ENCODE measurements around the gene HINT3. TPM values are rescaled to one million over a fixed set of nuclear protein-coding genes. Genes with fewer than 3 reads are reported as not detected.

Gene HINT3
- total RNA-seq, 1 donor from 2014 or later: 11.8 TPM

DNA sequence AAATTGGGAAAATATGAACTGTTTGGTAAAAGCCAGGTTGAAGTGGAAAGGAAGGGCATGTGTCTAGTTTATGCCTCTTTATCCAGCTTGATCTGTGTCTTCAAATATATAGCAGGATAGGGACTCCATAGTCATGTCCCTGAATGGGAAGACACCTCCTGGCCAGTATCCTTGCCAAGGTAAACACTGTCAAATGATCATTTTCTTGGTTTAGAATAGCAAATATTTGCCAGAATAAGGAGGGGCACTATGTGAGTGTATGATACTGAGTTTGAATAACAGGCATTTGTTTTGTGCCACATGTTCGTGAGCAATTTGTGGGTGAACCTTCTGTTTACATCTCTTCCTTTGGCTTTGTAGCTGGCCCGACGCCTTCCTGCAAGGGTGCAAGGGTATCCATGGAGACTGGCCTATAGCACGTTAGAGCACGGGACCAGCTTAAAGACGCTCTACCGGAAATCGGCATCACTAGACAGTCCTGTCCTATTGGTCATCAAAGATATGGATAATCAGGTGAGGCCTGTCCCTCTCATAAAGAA lies 34.2 kb upstream of the HINT3 start:
- Histone ChIP-seq H2AFZ (ENCODE audit: low read depth, low read length) (no peak overlapping the region), H3K27me3 (ENCODE audit: insufficient read depth, low read length) (no peaks in the 10 kb centered on the region), H3K9me3 (ENCODE audit: insufficient read depth, low read depth, low read length) (no peaks in the 10 kb centered on the region), H3K4me1 (ENCODE audit: insufficient read depth, low read length) (no peaks in the 10 kb centered on the region), H3K4me3 (ENCODE audit: insufficient read depth, low read depth, low read length) (no peak overlapping the region), H3K4me2 (ENCODE audit: low read length) (no peak overlapping the region), H3K79me2 (ENCODE audit: insufficient read depth, low read length) (no peaks in the 10 kb centered on the region), H3K9ac (ENCODE audit: low read length) (no peak overlapping the region), H3K27ac (ENCODE audit: low read depth, low read length) (no peak overlapping the region), H3K36me3 (ENCODE audit: insufficient read depth, low read length) (peaks cover 7% of the 10 kb centered on the region), H4K20me1 (ENCODE audit: insufficient read depth, low read length) (no peaks in the 10 kb centered on the region)
- Mint-ChIP-seq H3K4me3 (ENCODE audit: unreplicated experiment) (no peak overlapping the region), H3K4me1 (ENCODE audit: low read depth, unreplicated experiment) (peaks cover 11% of the 10 kb centered on the region), H3K36me3 (ENCODE audit: low read depth, unreplicated experiment) (peaks cover 18% of the 10 kb centered on the region), H3K27me3 (ENCODE audit: low read depth, unreplicated experiment) (no peaks in the 10 kb centered on the region), H3K9me3 (ENCODE audit: unreplicated experiment) (no peaks in the 10 kb centered on the region), H3K27ac (ENCODE audit: unreplicated experiment) (no peak overlapping the region)
- no peak for DNase-seq (ENCODE audit: low read depth)
- TF ChIP-seq, protein P1, sequence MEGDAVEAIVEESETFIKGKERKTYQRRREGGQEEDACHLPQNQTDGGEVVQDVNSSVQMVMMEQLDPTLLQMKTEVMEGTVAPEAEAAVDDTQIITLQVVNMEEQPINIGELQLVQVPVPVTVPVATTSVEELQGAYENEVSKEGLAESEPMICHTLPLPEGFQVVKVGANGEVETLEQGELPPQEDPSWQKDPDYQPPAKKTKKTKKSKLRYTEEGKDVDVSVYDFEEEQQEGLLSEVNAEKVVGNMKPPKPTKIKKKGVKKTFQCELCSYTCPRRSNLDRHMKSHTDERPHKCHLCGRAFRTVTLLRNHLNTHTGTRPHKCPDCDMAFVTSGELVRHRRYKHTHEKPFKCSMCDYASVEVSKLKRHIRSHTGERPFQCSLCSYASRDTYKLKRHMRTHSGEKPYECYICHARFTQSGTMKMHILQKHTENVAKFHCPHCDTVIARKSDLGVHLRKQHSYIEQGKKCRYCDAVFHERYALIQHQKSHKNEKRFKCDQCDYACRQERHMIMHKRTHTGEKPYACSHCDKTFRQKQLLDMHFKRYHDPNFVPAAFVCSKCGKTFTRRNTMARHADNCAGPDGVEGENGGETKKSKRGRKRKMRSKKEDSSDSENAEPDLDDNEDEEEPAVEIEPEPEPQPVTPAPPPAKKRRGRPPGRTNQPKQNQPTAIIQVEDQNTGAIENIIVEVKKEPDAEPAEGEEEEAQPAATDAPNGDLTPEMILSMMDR (IDR thresholded peaks at IDR 0.05; ENCODE audit: insufficient read depth, low read depth, low read length): no peak
- no peak for TF ChIP-seq EZH2 (IDR thresholded peaks at IDR 0.05; ENCODE audit: insufficient read depth, low read length)
- no peak for FAIRE-seq

- no peaks in the 10 kb centered on the region for H3K27me3 Mint-ChIP-seq (ENCODE audit: low read depth, unreplicated experiment)
- no peaks in the 10 kb centered on the region for H3K9me3 Mint-ChIP-seq (ENCODE audit: unreplicated experiment)
- no peak overlapping the region for H3K4me3 ChIP-seq (ENCODE audit: insufficient read depth, low read depth, low read length)
- no peaks in the 10 kb centered on the region for H3K27me3 ChIP-seq (ENCODE audit: insufficient read depth, low read length)
- TF ChIP-seq, protein P1 (IDR thresholded peaks at IDR 0.05; ENCODE audit: insufficient read depth, low read depth, low read length): no peak
- TF ChIP-seq EZH2 (IDR thresholded peaks at IDR 0.05; ENCODE audit: insufficient read depth, low read length): no peak
- H3K9me3 ChIP-seq (ENCODE audit: insufficient read depth, low read depth, low read length): no peaks in the 10 kb centered on the region
- no peak overlapping the region for H3K27ac ChIP-seq (ENCODE audit: low read depth, low read length)
- peaks cover 15% of the 10 kb centered on the region for H3K36me3 Mint-ChIP-seq (ENCODE audit: low read depth, unreplicated experiment)
- no peak overlapping the region for H3K9ac ChIP-seq (ENCODE audit: low read length)
- H2AFZ ChIP-seq (ENCODE audit: low read depth, low read length): no peak overlapping the region
- no peak overlapping the region for H3K27ac Mint-ChIP-seq (ENCODE audit: unreplicated experiment)
- peaks cover 11% of the 10 kb centered on the region for H3K4me1 Mint-ChIP-seq (ENCODE audit: low read depth, unreplicated experiment)
- no peak overlapping the region for H3K4me2 ChIP-seq (ENCODE audit: low read length)
- H3K4me1 ChIP-seq (ENCODE audit: insufficient read depth, low read length): no peaks in the 10 kb centered on the region
- no peaks in the 10 kb centered on the region for H4K20me1 ChIP-seq (ENCODE audit: insufficient read depth, low read length)
- H3K36me3 ChIP-seq (ENCODE audit: insufficient read depth, low read length): peaks cover 7% of the 10 kb centered on the region
- FAIRE-seq (no peak), DNase-seq (ENCODE audit: low read depth) (no peak)
- H3K79me2 ChIP-seq (ENCODE audit: insufficient read depth, low read length): no peaks in the 10 kb centered on the region
- no peak overlapping the region for H3K4me3 Mint-ChIP-seq (ENCODE audit: unreplicated experiment)
Observed at GRCh38 chr6:125923366-125923877, 33.1 kb upstream of the HINT3 start.

DNA sequence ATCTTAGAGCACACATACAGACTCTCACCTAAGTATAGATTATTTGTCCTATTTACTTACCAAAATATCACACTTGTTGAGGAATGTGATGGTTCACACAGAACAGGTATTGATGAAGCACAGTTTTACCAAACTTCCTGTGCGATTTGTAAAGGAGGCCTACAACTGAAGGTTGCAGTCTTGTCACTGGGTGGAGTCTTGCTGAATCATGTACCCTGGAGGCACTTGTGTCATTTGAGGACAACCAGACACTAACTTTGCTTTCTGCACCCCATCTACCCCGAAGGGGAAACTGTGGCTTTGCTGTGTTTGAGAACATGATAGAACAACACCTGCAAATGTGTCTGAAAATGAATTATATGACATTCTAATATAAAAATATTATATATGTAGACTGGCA lies 32.4 kb upstream of the HINT3 start:
- H3K27ac Mint-ChIP-seq (ENCODE audit: unreplicated experiment): no peak overlapping the region
- H3K4me1 Mint-ChIP-seq (ENCODE audit: low read depth, unreplicated experiment): peaks cover 5% of the 10 kb centered on the region
- H3K4me3 Mint-ChIP-seq (ENCODE audit: unreplicated experiment): no peak overlapping the region

More for the DNA sequence above, 32.4 kb upstream of the HINT3 start:
- H4K20me1 ChIP-seq (ENCODE audit: insufficient read depth, low read length): no peaks in the 10 kb centered on the region
- TF ChIP-seq, protein P1 (IDR thresholded peaks at IDR 0.05; ENCODE audit: insufficient read depth, low read depth, low read length): no peak
- no peak for TF ChIP-seq EZH2 (IDR thresholded peaks at IDR 0.05; ENCODE audit: insufficient read depth, low read length)
- no peaks in the 10 kb centered on the region for H3K79me2 ChIP-seq (ENCODE audit: insufficient read depth, low read length)
- peaks cover 16% of the 10 kb centered on the region for H3K36me3 Mint-ChIP-seq (ENCODE audit: low read depth, unreplicated experiment)
- H3K9me3 Mint-ChIP-seq (ENCODE audit: unreplicated experiment): no peaks in the 10 kb centered on the region
- FAIRE-seq (no peak), DNase-seq (ENCODE audit: low read depth) (no peak)
- H3K4me1 ChIP-seq (ENCODE audit: insufficient read depth, low read length): no peaks in the 10 kb centered on the region
- no peaks in the 10 kb centered on the region for H3K27me3 ChIP-seq (ENCODE audit: insufficient read depth, low read length)
- no peak overlapping the region for H3K4me2 ChIP-seq (ENCODE audit: low read length)
- no peak overlapping the region for H2AFZ ChIP-seq (ENCODE audit: low read depth, low read length)
- H3K27ac ChIP-seq (ENCODE audit: low read depth, low read length): no peak overlapping the region
- H3K36me3 ChIP-seq (ENCODE audit: insufficient read depth, low read length): peaks cover 7% of the 10 kb centered on the region
- H3K4me3 ChIP-seq (ENCODE audit: insufficient read depth, low read depth, low read length): no peak overlapping the region
- H3K9ac ChIP-seq (ENCODE audit: low read length): no peak overlapping the region
- no peaks in the 10 kb centered on the region for H3K9me3 ChIP-seq (ENCODE audit: insufficient read depth, low read depth, low read length)
- no peaks in the 10 kb centered on the region for H3K27me3 Mint-ChIP-seq (ENCODE audit: low read depth, unreplicated experiment)

All from astrocyte (in vitro differentiated cells and primary cell).